C4-2B (cell line): ENCODE data around the gene RCCD1.

Experiments
- H3K27ac ChIP-seq: fragments of 450-650 bp; 2 replicates; pipeline ENCODE4 v1.5.1; 2017
- ZFX ChIP-seq: fragments of 450-650 bp; IDR thresholded peaks from 2 replicates; pipeline ENCODE4 v1.6.1; 2017
- TF ChIP-seq, protein P1 (sequence below): fragments of 450-650 bp; conservative IDR thresholded peaks from 2 replicates; pipeline ENCODE4 v1.5.1; 2017; ENCODE audit warnings: mild to moderate bottlenecking

The RCCD1 gene

GRCh38 chr15:90942354-90943120 is 12.1 kb upstream of the RCCD1 start:
- no peak overlapping the region for H3K27ac ChIP-seq
- TF ChIP-seq ZFX, result no peak
- TF ChIP-seq, protein P1, sequence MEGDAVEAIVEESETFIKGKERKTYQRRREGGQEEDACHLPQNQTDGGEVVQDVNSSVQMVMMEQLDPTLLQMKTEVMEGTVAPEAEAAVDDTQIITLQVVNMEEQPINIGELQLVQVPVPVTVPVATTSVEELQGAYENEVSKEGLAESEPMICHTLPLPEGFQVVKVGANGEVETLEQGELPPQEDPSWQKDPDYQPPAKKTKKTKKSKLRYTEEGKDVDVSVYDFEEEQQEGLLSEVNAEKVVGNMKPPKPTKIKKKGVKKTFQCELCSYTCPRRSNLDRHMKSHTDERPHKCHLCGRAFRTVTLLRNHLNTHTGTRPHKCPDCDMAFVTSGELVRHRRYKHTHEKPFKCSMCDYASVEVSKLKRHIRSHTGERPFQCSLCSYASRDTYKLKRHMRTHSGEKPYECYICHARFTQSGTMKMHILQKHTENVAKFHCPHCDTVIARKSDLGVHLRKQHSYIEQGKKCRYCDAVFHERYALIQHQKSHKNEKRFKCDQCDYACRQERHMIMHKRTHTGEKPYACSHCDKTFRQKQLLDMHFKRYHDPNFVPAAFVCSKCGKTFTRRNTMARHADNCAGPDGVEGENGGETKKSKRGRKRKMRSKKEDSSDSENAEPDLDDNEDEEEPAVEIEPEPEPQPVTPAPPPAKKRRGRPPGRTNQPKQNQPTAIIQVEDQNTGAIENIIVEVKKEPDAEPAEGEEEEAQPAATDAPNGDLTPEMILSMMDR, result no peak

DNA sequence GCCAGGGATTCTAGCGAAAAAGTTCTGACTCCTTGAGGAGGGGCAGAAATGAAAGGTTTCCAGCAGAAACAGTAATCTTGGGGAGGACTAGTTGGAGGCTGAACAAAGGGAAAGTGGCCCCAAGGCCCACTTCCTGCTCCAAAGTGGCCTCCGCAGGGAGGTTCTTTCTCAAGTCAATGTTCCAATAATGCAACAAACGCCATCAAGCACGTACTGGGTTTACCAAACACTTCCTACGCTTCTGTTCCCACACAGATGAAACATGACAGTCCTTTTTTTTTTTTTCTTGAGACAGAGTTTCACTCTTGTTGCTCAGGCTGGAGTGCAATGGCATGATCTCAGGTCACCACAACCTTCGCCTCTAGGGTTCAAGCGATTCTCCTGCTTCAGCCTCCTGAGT is 9.6 kb upstream of the RCCD1 start:
- H3K27ac ChIP-seq, result no peak overlapping the region
- TF ChIP-seq, protein P1, result no peak
- TF ChIP-seq ZFX, result no peak

GRCh38 chr15:90946538-90946937 is 8.1 kb upstream of the RCCD1 start:
- no peak for TF ChIP-seq ZFX
- TF ChIP-seq, protein P1, result no peak

DNA sequence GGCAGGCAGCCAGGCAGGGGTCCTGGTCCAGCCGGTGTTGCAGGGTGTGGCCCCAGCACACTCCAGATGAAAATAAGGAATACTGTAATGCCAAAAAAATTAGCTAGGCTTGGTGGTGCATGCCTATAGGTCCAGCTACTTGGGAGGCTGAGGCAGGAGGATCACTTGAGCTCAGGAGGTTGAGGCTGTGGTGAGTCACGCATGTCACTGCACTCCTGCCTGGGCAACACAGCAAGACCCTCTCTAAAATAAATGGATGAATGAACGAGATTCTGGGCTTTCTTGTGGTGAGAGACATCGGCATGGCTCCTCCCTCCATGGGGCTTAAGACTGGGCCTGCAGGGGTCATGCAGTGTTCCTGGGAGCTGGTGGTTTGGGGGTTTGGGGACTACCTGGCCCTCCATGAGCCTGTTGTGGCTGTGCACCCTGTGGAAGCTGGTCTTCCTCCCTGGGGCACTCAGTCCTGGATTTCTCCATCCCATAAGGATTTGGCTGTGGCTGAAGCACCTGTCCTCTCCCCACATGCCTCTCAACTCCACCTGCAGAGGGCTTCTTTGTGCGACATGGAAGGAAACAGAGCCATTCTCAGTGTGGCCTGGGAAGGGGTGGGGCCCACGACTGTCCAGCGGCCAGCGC is 7.6 kb upstream of the RCCD1 start:
- TF ChIP-seq, protein P1, result no peak
- TF ChIP-seq ZFX, result no peak
- no peak overlapping the region for H3K27ac ChIP-seq

More at GRCh38 chr15:90946538-90946937, 8.1 kb upstream of the RCCD1 start:
- H3K27ac ChIP-seq, result no peak overlapping the region

- no peak for TF ChIP-seq ZFX
- TF ChIP-seq, protein P1, result no peak
- no peak overlapping the region for H3K27ac ChIP-seq
These were observed 6.9 kb upstream of the RCCD1 start for GRCh38 chr15:90947577-90948357.

- TF ChIP-seq, protein P1, result no peak
- no peak for TF ChIP-seq ZFX
These were observed 6.2 kb upstream of the RCCD1 start for GRCh38 chr15:90948506-90948905.

More at GRCh38 chr15:90948506-90948905, 6.2 kb upstream of the RCCD1 start:
- H3K27ac ChIP-seq, result no peak overlapping the region
